OCI-LY1 (cell line): ENCODE data around the gene RNF6.

Experiments
- H2AFZ ChIP-seq: fragments of 200-600 bp; sonication (generic), shearing (Covaris generic); 2 replicates; pipeline ENCODE4 v1.6.0; 2014; ENCODE audit warnings: antibody characterized with exemption, mild to moderate bottlenecking, low read length
- H3F3A ChIP-seq: fragments of 200-600 bp; sonication (generic), shearing (Covaris generic); 2 replicates; pipeline ENCODE4 v1.6.0; 2014; ENCODE audit warnings: mild to moderate bottlenecking, antibody characterized with exemption, low read length, moderate library complexity; ENCODE audit not compliant: insufficient read depth
- H3K27ac ChIP-seq: fragments of 200-600 bp; sonication (generic); 2 replicates; pipeline ENCODE4 v1.5.1; 2014; ENCODE audit warnings: low read length, mixed run types, mild to moderate bottlenecking, low read depth; ENCODE audit not compliant: poor library complexity, severe bottlenecking
- H3K27me3 ChIP-seq: fragments of 200-600 bp; sonication (generic); 2 replicates; pipeline ENCODE4 v1.6.0; 2014; ENCODE audit warnings: antibody characterized with exemption, mild to moderate bottlenecking, low read length, moderate library complexity; ENCODE audit not compliant: insufficient read depth
- H3K36me3 ChIP-seq: fragments of 200-600 bp; sonication (generic); 2 replicates; pipeline ENCODE4 v1.6.1; 2014; ENCODE audit warnings: mild to moderate bottlenecking, antibody characterized with exemption, low read length, moderate library complexity, mixed read lengths; ENCODE audit not compliant: insufficient read depth
- H3K4me1 ChIP-seq: fragments of 200-600 bp; sonication (generic); 2 replicates; pipeline ENCODE4 v1.5.1; 2014; ENCODE audit warnings: mild to moderate bottlenecking, low read length, moderate library complexity; ENCODE audit not compliant: insufficient read depth, severe bottlenecking
- H3K4me2 ChIP-seq: fragments of 200-600 bp; sonication (generic), shearing (Covaris generic); 2 replicates; pipeline ENCODE4 v1.6.1; 2014; ENCODE audit warnings: low read length
- H3K4me3 ChIP-seq: fragments of 200-600 bp; sonication (generic); 2 replicates; pipeline ENCODE4 v1.5.1; 2014; ENCODE audit warnings: low read length, low read depth, mild to moderate bottlenecking, mixed read lengths; ENCODE audit not compliant: poor library complexity, severe bottlenecking
- H3K79me2 ChIP-seq: fragments of 200-600 bp; shearing (Covaris generic); 2 replicates; pipeline ENCODE4 v1.6.1; 2016; ENCODE audit warnings: mixed run types, low read length, mixed read lengths; ENCODE audit not compliant: insufficient read depth
- H3K9ac ChIP-seq: fragments of 200-600 bp; sonication (generic), shearing (Covaris generic); 2 replicates; pipeline ENCODE4 v1.6.1; 2014; ENCODE audit warnings: mild to moderate bottlenecking, low read length, mixed read lengths
- H3K9me2 ChIP-seq: fragments of 200-600 bp; sonication (generic), shearing (Covaris generic); 2 replicates; pipeline ENCODE4 v1.6.1; 2014; ENCODE audit warnings: low read depth, mild to moderate bottlenecking, low read length, mixed read lengths
- H3K9me3 ChIP-seq: fragments of 200-600 bp; shearing (Covaris generic); 2 replicates; pipeline ENCODE4 v1.6.1; 2014; ENCODE audit warnings: low read length, mixed read lengths
- H4K20me1 ChIP-seq: fragments of 200-600 bp; sonication (generic), shearing (Covaris generic); 2 replicates; pipeline ENCODE4 v1.6.0; 2016; ENCODE audit warnings: mild to moderate bottlenecking, low read length; ENCODE audit not compliant: insufficient read depth
- CTCF ChIP-seq: fragments of 200-600 bp; sonication (generic), shearing (Covaris generic); IDR thresholded peaks from 2 replicates; pipeline ENCODE4 v1.5.1; 2017; ENCODE audit warnings: mild to moderate bottlenecking, antibody characterized with exemption, low read length, moderate library complexity, mixed read lengths
- EZH2 ChIP-seq: fragments of 200-600 bp; sonication (generic), shearing (Covaris generic); IDR thresholded peaks from 2 replicates; pipeline ENCODE4 v1.8.0; 2017; ENCODE audit warnings: borderline replicate concordance, mixed run types, mild to moderate bottlenecking, antibody characterized with exemption, low read length, moderate library complexity, mixed read lengths

RNF6 gene

GRCh38 chr13:26221721-26222519 is at the start of gene RNF6:
Gene RNF6, minus strand, starts transcription at chr13:26222314. Its CDS starts 2,665 bp downstream, at chr13:26219649.
- H3K36me3 ChIP-seq = peaks cover 34% of the 10 kb centered on the region
- peak within 1 kb of the TSS; percentile 67 for H3K4me2 ChIP-seq
- H3K9ac ChIP-seq = peak within 1 kb of the TSS; percentile 91
- no peaks in the 10 kb centered on the region for H3F3A ChIP-seq
- H3K9me2 ChIP-seq = no peaks in the 10 kb centered on the region
- H3K27ac ChIP-seq = peak within 1 kb of the TSS; percentile 84
- no peaks in the 10 kb centered on the region for H4K20me1 ChIP-seq
- peaks cover 12% of the 10 kb centered on the region for H3K79me2 ChIP-seq
- H3K9me3 ChIP-seq = no peaks in the 10 kb centered on the region
- no peaks in the 10 kb centered on the region for H3K27me3 ChIP-seq
- H2AFZ ChIP-seq = peak within 1 kb of the TSS; percentile 63
- peaks cover 23% of the 10 kb centered on the region for H3K4me1 ChIP-seq
- TF ChIP-seq CTCF (no peak; the same call in 1 of the 2 replicates), EZH2 (no peak)
- peak within 1 kb of the TSS; percentile 88 for H3K4me3 ChIP-seq

- no peaks in the 10 kb centered on the region for H3F3A ChIP-seq
- TF ChIP-seq CTCF = no peak
- no peak for TF ChIP-seq EZH2
- H4K20me1 ChIP-seq = no peaks in the 10 kb centered on the region
- H3K9me3 ChIP-seq = no peaks in the 10 kb centered on the region
- no peak overlapping the region for H3K27ac ChIP-seq
- H3K4me1 ChIP-seq = no peaks in the 10 kb centered on the region
- H3K79me2 ChIP-seq = peaks cover 7% of the 10 kb centered on the region; the same call in 1 of the 2 replicates
- H3K9ac ChIP-seq = no peak overlapping the region
- H3K4me3 ChIP-seq = no peak overlapping the region
- no peak overlapping the region for H3K4me2 ChIP-seq
- no peaks in the 10 kb centered on the region for H3K36me3 ChIP-seq
- H2AFZ ChIP-seq = no peak overlapping the region
- no peaks in the 10 kb centered on the region for H3K27me3 ChIP-seq
- H3K9me2 ChIP-seq = no peaks in the 10 kb centered on the region
Observed at GRCh38 chr13:26270707-26271106, 48.6 kb upstream of the RNF6 start.

GRCh38 chr13:26266311-26266710 is 44.2 kb upstream of the RNF6 start:
- no peak for TF ChIP-seq CTCF
- no peak for TF ChIP-seq EZH2
- Histone ChIP-seq H3K27me3 (no peaks in the 10 kb centered on the region), H3K4me2 (no peak overlapping the region), H3K4me1 (no peaks in the 10 kb centered on the region), H3K4me3 (no peak overlapping the region), H3K27ac (no peak overlapping the region), H3K36me3 (no peaks in the 10 kb centered on the region), H3K9ac (no peak overlapping the region), H4K20me1 (no peaks in the 10 kb centered on the region), H3K9me2 (no peaks in the 10 kb centered on the region), H2AFZ (no peak overlapping the region), H3K9me3 (no peaks in the 10 kb centered on the region), H3F3A (no peaks in the 10 kb centered on the region), H3K79me2 (peaks cover 9% of the 10 kb centered on the region)
